Measurements from ENCODE around the gene TEX54.

DNA sequence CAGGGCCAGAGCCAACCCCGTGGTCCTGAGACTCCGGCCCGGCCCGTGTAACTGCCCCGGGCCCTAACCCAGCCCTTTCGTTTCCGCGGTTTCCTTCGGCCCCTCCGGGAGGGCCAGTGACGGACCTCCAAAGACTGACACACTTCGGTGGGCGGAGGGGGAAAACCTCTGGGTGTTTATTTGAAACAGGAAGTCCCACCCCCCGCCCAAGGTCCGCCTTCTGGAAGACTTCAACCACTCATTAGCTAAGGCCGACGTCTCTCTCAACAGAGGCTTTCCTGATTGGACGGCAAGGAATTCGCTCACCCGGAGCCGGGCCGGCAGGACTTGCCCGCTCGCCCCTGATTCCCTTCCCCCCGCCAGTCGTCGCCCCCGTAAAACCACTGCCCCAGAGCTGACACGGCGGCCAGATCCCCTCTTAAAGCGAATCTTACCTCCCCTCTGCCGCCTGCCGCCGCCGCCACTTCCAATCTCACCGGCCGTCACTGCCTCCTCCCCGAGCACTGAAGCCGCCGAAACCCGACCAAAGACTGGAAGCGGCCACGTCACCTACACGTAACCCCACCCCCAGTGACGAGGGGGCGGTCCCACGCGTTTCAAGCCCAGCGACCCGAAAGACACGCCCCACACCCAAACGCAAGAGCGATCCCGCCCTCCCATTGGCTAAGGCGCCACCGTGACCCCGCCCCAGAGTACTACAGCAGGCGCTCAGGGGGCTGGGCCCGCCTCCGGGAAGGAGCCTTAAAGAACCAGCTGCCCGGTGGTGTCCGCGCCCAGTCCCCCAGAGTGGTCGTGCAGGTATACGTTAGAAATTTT, 913 bp downstream of the TEX54 start, which contains the start of gene STX5:
- TF ChIP-seq BHLHE40 (IDR thresholded peaks at IDR 0.05; ENCODE audit: borderline replicate concordance) (no peak), FOXM1 (IDR thresholded peaks at IDR 0.05; ENCODE audit: borderline replicate concordance) (no peak; the same call in 1 of the 2 replicates), ZNF384 (IDR thresholded peaks at IDR 0.05) (no peak), FOXA1 (IDR thresholded peaks at IDR 0.05) (no peak), L3MBTL2 (conservative IDR thresholded peaks at IDR 0.05) (no peak), ELF4 (IDR thresholded peaks at IDR 0.05) (peak; percentile 73), HDGF (IDR thresholded peaks at IDR 0.05; ENCODE audit: borderline replicate concordance) (no peak), SP1 (IDR thresholded peaks at IDR 0.05) (no peak), TARDBP (IDR thresholded peaks at IDR 0.05) (no peak)
